Jurkat, Clone E6-1 (cell line): ENCODE measurements around the gene GCDH.
"Not testable (repeated sequence)": the region's sequence is repeated elsewhere in the genome, so short reads cannot be mapped to it uniquely, and the experiment has no call there.

Source experiments
- DNase-seq: peaks from one replicate; pipeline ENCODE4 v3.0.0-alpha.2; 2011; ENCODE audit warnings: low read depth, low spot score
- H3K4me3 ChIP-seq: 2 replicates; pipeline ENCODE4 v1.5.1; 2011; ENCODE audit warnings: mild to moderate bottlenecking, low read length, control low read depth, moderate library complexity

Gene GCDH

DNA sequence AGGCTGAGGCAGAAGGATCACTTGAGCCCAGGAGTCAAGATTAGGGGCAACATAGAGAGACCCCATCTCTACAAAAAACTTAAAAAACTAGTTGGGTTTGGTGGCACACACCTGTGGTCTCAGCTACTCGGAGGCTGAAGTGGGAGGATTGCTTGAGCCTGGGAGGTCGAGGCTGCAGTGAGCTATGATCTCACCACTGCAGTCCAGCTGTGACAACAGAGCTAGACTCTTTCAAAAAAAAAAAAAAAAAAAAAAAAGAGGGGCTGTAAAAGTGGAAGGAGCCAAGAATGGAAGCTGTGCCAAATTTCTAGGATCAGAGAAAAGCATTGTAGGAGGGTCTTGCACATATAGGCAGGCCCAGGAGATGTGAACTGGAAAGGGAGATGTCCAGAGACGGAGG is 19.3 kb upstream of the GCDH start:
- DNase-seq = no peak
- H3K4me3 ChIP-seq = no peak overlapping the region

DNA sequence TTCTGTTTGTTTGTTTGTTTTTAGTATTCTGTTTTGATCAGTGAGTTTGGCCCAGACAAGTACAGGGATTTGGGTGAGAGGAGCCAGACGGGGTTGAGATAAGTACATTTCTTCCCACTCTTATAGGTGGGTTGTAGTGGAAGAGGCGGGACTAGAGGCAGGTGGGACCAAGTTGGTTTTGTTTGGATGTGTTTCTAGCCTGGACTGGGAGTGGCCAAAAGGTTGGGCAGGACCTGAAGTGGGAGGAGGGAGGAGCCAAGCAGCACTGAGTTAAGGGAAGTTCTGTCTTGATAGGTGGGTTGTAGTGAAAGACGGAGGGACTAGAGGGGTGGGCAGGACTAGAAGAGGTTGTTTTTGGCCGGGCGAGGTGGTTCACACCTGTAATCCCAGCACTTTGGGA is 18.7 kb upstream of the GCDH start:
- no peak overlapping the region for H3K4me3 ChIP-seq
- DNase-seq = no peak

DNA sequence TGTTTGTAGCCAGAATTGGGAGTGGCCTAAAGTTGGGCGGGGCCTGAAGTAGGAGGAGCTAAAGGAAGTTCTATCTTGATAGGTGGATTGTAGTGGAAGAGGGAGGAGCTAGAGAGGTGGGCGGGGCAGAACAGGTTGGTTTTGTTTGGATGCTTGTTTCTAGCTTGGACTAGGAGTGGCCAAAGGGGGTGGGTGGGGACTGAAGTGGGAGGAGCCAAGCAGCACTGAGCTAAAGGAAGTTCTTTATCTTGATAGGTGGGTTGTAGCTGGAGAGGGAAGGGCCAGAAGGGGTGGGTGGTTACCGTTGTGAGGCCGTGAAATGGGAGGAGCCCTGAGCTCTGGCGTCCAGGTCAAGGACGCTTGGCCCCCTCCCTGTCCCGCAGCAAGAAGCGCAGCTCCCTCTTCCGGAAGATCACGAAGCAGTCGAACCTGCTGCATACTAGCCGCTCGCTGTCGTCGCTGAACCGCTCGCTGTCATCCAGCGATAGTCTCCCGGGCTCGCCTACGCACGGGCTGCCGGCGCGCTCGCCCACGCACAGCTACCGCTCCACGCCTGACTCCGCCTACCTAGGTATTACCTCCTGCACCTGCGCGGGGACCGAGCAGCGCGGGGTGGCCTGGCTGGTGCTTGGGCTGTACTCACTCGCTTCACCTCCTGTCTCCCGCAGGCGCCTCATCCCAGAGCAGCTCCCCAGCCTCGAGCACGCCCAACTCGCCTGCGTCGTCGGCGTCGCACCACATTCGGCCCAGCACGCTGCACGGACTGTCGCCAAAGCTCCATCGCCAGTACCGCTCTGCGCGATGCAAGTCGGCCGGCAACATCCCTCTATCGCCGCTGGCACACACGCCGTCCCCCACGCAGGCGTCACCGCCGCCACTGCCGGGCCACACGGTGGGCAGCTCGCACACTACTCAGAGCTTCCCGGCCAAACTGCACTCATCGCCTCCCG is 17.7 kb upstream of the GCDH start:
- peak; percentile 54 for DNase-seq
- no peak overlapping the region for H3K4me3 ChIP-seq

DNA sequence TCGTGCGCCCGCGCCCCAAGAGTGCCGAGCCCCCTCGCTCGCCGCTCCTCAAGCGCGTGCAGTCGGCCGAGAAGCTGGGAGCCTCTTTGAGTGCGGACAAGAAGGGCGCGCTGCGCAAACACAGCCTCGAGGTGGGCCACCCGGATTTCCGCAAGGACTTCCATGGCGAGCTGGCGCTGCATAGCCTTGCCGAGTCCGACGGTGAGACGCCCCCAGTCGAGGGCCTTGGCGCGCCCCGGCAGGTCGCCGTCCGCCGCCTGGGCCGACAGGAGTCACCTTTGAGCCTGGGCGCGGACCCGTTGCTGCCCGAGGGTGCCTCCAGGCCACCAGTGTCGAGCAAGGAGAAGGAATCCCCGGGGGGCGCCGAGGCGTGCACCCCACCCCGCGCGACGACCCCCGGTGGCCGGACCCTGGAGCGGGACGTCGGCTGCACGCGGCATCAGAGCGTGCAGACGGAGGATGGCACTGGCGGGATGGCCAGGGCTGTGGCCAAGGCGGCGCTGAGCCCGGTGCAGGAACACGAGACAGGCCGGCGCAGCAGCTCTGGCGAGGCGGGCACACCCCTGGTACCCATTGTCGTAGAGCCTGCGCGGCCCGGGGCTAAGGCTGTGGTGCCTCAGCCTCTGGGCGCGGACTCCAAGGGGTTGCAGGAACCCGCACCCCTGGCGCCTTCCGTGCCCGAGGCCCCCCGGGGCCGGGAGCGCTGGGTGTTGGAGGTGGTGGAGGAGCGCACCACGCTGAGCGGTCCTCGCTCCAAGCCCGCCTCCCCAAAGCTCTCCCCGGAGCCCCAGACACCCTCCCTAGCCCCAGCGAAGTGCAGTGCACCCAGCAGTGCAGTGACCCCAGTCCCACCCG is 16.8 kb upstream of the GCDH start:
- DNase-seq = no peak
- no peak overlapping the region for H3K4me3 ChIP-seq

DNA sequence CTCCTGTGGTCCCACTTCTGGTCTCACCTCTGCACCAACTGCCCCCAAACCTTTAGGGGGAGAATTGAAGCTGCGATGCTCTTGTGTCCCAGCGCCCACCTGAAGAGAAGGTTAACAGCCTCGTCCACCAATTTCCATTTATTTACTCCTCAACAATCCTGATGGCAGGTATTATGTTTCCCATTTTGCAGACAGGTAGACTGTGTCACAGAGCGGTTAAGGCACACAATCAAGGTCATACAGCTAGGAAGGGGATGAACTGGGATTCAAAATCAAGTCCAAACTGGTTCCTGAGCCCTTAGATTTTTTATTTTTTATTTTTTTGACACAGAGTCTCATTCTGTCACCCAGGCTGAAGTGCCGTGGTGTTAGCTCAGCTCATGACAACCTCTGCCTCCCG is 15.9 kb upstream of the GCDH start:
- H3K4me3 ChIP-seq = no peak overlapping the region
- DNase-seq = no peak

DNA sequence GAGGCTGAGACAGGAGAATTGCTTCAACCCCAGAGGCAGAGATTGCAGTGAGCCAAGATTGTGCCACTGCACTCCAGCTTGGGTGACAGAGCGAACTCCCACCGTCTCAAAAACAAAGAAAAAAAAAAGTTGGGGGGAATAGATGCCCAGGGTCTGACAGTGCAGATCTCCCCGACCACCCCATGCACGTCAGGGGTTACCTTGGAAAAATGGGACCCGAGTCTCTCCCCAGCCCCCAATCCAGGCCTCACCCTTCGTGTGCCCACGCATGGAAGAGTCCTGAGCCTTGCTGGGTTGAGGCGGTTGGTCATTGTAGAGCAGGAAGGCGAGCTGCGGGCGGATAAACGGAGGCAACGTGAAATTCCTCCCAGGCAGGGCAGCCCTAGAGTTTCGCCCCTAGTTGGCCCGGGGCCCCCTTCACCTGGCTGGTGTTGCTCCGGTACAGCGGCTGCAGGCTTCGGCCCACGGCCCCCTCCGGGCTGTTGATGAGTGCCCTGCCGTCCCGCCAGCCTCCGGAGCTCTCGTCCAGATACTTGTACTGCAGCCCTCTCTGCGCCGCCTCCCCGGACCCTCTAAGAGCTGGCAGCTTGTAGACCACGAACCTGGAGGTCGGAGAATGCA is 10.3 kb upstream of the GCDH start:
- peak overlapping the region; percentile 75 for H3K4me3 ChIP-seq
- no peak for DNase-seq

DNA sequence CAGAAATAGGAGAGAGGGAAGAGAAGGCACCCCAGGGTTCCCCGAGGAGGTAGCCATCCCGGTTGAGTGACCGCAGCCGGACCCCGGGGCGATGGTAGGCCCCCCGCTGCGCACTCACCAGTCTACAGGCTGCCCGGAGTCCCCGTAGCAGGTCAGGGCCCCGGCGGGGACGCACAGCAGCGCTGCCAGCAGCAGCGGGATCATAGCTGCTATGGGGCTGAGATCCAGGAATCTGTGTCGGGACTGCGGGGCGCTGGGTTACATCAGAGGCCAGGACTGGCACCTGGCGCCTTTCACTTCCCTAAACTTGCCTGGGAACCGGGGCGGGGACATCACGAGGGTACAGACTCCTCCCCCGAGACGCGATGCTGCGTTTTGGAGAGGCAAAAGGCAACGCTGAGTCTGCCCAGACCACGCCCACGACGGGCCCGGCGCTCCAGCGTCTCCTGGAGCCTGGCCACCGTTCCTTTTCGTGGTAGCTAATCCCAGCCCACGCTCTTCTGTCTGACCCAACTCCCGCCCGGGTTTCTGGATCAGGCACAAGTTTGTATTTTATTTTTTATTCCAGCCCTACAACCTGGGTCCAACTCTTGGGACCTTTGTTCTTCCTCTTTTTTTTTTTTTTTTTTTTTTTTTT is 9.7 kb upstream of the GCDH start, which contains the start of gene DNASE2:
DNASE2 (minus strand) TSS at position 278 of the 637 bp plus-strand sequence; CDS start at position 204, 74 bp downstream.
- H3K4me3 ChIP-seq = peak within 1 kb of the TSS; percentile 75
- DNase-seq = peak; percentile 88

DNA sequence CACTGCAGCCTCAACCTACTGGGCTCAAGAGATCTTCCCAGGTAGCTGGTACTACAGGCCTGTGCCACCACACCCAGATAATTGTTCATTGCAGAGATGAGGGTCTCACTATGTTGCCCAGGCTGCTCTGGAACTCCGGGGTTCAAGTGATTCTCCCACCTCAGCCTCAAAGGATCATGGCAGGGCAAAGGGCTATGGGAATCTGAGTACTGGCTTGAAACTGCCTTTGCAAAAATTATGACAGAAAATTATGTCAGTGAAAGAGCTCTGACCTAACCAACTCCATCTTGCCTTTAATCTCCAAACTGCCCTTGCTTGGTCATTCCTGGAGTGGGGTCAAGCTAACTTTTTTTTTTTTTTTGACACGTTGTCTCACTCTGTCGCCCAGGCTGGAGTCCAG is 8.4 kb upstream of the GCDH start:
- DNase-seq = no peak
- no peak overlapping the region for H3K4me3 ChIP-seq

DNA sequence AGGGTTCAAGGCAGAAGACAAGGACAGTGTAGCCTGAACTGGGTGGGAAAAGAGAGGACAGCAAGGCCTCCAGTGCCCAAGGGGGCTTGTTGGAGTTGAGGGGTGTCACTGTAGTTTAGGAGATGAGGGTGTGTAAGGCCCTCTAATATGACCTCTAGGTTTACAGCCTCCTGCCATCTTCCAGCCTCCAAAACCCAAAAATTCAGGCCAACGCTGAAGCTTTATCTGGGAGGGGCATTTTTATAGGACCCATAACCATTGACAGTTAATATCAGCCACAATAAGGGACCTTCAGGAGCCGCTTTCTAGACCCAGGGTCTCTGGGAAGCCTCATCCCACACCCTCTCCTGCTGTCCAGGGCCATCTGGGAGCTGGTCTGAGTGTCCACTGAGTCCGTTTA is 6.8 kb upstream of the GCDH start:
- no peak overlapping the region for H3K4me3 ChIP-seq

DNA sequence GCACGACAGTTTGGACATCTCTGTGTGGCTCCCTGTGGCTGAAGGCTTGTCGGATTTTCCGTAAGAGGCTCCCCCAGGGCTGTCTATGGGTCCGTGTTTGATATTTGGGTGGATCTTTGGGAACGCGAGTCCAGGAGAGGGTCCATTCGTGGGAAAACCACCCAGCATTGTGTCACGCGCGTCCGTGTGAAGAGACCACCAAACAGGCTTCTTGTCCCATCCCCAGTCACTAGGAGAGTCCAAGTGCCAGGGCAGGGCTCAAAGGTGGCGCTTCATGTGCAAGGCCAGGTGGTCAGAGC is 6.4 kb upstream of the GCDH start:
- peak overlapping the region; percentile 46; the same call in 1 of the 2 replicates for H3K4me3 ChIP-seq
- DNase-seq = no peak

More for the DNA sequence above, 6.8 kb upstream of the GCDH start:
- DNase-seq = no peak

DNA sequence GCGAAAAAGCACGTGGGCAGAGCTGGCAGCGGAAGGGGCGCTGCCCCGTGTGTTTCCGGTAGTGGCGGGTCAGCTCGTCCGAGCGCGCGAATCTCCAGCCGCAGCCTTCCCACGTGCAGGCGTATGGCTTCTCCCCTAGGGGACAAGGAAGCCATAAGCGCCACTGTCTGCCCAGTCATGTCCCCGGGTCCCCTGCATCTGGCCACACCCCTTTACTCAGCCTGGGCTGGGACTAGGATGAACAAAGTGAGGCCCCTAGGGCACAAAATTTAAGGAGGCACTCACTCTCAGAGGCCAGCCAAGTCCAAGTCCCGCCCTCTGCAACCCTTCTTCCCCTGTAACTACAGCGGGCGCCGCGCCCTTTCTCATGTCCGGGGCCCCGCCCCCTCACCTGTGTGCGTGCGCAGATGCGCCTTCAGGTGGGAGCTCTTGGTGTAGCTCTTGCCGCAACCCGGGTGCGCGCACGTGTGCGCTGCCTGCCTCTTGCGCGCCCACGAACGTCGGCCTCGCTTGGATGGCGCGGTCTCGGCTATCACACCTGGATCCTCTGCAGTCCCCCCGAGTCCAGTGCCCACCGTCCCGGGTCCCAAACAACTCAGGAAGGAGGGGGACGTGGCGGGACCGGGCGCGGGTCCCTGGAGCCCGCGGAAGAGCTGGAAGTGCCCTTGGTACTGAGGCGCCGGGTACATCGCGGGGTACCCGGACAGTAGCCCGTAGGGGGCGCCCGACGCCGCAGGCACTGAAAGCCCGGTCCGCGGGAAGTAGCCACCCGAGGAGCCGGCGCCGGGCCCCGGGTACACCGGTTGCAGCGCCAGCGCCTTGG is 5.8 kb upstream of the GCDH start:
- H3K4me3 ChIP-seq = peak overlapping the region; percentile 46
- peak; percentile 71 for DNase-seq

DNA sequence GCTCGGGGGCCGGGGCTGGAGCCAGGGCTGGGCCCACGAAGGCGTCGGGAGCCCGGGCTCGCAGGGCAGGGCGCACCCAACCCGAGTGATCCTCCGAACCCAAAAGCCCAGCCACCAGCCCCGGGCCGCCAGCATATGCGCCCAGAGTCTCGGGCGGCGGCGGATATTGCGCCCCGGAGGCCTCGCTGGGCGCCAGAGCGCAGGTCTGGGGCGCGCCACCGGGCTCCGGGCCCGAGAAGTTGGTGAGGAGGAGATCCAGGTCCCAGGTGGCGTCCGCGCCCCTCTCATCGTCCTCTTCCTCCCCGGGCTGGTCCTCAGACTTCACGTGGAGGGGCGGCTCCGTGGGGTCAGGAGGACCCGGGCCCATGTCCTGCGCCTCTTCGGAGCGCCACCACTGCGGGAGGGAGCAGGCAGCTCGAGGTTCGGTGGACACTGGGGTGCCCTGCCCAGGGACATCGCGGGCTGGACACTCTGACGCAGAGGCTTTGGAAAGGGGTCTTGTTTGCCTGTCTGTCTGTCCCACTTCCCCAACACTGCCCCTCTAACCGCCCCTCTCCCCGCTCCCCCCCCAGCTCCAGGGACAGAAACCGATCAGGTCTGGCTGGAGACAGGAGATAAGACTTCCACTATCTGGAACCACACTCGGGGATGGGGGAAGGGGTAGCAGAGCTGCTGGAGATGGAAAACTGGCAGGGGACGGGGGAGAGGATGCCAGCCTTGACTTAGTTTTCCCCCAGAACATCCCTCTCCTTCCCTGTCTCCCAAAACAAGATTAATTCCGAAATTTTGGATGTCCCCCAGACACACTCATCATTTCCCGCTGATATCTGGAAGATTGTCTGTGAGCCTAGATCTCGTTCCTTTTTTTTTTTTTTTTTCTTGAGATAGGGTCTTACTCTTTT is 5.0 kb upstream of the GCDH start:
- H3K4me3 ChIP-seq = no peak overlapping the region
- DNase-seq = no peak

DNA sequence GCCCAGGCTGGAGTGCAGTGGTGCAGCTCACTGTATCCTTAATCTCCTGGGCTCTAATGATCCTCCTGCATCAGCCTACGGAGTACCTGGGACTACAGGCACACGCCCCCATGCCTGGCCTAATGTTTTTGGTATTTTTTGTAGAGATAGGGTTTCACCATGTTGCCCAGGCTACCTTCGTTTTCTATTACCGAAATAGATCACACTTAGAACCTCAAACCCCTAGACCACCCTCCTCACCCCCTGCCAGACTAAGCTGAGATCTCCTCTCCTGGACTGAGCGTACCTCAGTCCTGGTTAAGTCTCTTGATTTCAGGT is 4.3 kb upstream of the GCDH start:
- no peak for DNase-seq
- H3K4me3 ChIP-seq = no peak overlapping the region

DNA sequence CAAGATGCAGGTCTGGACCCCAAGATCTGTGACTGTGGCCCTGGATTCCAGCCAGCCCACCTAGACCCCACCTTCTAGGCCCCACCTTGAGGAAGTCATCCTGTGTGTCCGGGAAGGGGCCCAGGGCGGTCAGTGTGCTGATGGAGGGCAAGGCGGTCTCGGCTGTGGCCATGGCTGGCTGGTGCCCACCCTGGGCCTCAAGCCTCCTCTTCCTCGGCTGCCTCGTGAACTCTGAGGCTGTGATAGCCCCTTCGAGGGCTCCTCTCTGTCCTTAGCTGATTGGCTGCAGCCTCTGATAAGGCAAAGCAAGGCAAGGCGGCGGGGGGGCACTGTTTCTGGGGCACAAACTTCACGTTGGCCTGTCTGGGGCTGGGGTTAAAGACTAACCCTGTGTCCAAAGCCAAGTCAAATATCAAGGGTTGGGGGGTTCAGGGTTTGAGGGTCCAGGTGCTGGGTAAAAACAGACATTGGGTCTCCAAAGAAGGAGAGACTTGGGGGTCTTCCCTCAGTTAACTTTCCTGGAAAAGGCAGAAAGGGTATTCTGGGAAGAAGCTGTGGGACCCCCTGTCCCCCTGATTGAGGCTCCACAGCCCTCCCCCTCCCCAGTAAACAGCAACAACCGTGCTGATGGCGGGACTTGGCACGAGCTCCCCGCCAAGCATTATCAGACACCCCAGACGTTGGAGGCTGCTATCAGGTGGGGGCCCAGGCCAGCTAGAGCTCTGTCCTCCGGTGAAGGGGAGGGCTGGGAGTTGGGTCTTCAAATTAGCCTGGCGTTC is 3.8 kb upstream of the GCDH start, which contains the start of gene KLF1:
KLF1 (minus strand) TSS at position 233 of the 779 bp plus-strand sequence; CDS start at position 172, 61 bp downstream.
- H3K4me3 ChIP-seq = no peak within 1 kb of the TSS
- no peak for DNase-seq

DNA sequence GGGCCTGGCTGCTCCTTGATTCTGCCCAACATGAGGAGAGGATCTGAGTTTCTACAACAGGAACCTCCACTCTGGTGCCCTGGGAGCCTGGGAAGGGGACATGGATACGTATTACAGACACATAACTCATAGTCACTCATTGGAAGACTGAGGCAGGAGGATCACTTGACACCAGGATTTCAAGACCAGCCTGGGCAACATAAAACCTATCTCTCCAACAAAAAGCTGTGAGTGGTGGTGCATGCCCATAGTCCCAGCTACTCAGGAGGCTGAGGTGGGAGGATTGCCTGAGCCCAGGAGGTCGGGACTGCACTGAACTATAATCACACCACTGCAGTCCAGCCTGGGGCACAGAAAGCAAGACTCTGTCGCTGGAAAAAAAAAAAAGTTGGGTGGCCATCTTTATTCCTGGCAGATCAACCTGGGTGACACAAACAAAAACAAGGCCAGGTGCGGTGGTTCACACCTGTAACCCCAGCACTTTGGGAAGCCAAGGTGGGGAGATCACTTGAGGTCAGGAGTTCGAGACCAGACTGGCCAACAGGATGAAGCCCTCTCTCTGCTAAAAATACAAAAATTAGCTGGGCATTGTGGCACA is 2.9 kb upstream of the GCDH start:
- H3K4me3 ChIP-seq = no peak overlapping the region
- DNase-seq = no peak

DNA sequence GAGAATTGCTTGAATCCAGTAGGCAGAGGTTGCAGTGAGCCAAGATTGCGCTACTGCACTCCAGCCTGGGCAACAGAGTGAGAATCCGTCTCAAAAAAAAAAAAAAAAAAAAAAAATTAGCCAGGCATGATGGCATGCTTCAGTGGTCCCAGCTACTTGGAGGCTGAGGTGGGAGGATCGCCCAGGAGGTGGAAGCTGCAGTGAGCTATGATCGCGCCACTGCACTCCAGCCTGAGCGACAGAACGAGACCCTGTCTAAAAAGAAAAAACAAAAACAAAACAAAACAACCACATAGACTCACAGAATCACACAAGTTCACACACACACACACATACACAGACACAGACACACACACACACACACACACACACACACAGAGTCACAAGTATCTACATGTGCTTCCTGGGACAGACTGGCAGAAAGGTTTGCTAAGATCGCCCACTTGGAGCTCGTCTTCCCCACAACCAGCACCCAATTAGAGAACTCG is 617 bp upstream of the GCDH start:
- not testable (repeated sequence) for DNase-seq
- peak overlapping the region; percentile 97 for H3K4me3 ChIP-seq
